HepG2 (cell line): ENCODE measurements around the gene STK25. TPM values are rescaled to one million over a fixed set of nuclear protein-coding genes. Genes with fewer than 3 reads are reported as not detected.

Experiments used
- ATAC-seq: fragments of 200-7000 bp; cut with Tn5 transposase; 3 replicates; pipeline ENCODE4 v1.9.1; 2020; ENCODE audit warnings: mild to moderate bottlenecking, moderate library complexity
- Bru-seq: library from RNA; stranded (reverse); fragments of 400-500 nt; gene quantifications from one replicate; lab custom pipeline; 2021; lab: Mats Ljungman, UMichigan
- BruChase-seq, 2 experiments: library from RNA; stranded (reverse); fragments of 400-500 nt; gene quantifications; one replicate each; lab custom pipeline; 2021; lab: Mats Ljungman, UMichigan
- BruUV-seq: library from RNA; stranded (reverse); fragments of 400-500 nt; replicated peaks from 2 replicates; lab custom pipeline; 2021; lab: Mats Ljungman, UMichigan
- CTCF ChIA-PET: fragments of 300-600 bp; formaldehyde crosslinking; extraction: SDS; loops from one replicate; lab custom pipeline; 2021; ENCODE audit warnings: low total read pairs, inconsistent platforms, low intra/inter-chr PET ratio; lab: Yijun Ruan, JAX
- POLR2A ChIA-PET: fragments of 350-600 bp; sonication (Branson Sonifier 250); formaldehyde crosslinking; loops from one replicate; lab custom pipeline; 2020; ENCODE audit warnings: antibody characterized with exemption, inconsistent platforms; lab: Yijun Ruan, JAX
- DNase-seq: peaks from one replicate; pipeline ENCODE4 v3.0.0-alpha.2; 2015; ENCODE audit warnings: low spot score
- FAIRE-seq: peaks from 3 replicates; lab custom pipeline; 2011; peaks lifted over from hg19 to GRCh38; lab: Jason Lieb, UNC
- H2AFZ ChIP-seq: one replicate; pipeline ENCODE4 v1.6.1; 2011; ENCODE audit warnings: low read length, inconsistent platforms
- H3K27ac ChIP-seq: fragments of 300-600 bp; 3 replicates; pipeline ENCODE4 v1.8.0; 2011; ENCODE audit warnings: mixed run types, mild to moderate bottlenecking, mixed read lengths, low read length, inconsistent platforms; ENCODE audit not compliant: insufficient read depth; ENCODE audit errors: extremely low read length
- H3K27me3 ChIP-seq, 2 experiments: fragments of 200-600 bp in 1 of 2; 2 replicates in 1 of 2; 3 replicates in 1 of 2; pipeline versions ENCODE4 v1.6.0 to v1.8.0; 2011; ENCODE audit warnings: low read length in 2 of 2, mild to moderate bottlenecking in 2 of 2, moderate library complexity in 2 of 2, inconsistent platforms in 1 of 2; ENCODE audit not compliant: insufficient read depth in 2 of 2, control insufficient read depth in 1 of 2
- H3K36me3 ChIP-seq, 2 experiments: fragments of 200-600 bp in 1 of 2; replicated peaks in 1 of 2; 2 replicates in 1 of 2; 3 replicates in 1 of 2; pipeline versions ENCODE4 v1.5.1 to v1.8.0; 2011; ENCODE audit warnings: low read length in 2 of 2, inconsistent platforms in 1 of 2; ENCODE audit not compliant: insufficient read depth in 2 of 2, control insufficient read depth in 1 of 2
- H3K4me1 ChIP-seq: 2 replicates; pipeline ENCODE4 v1.5.1; 2012; ENCODE audit warnings: low read length, inconsistent platforms; ENCODE audit not compliant: insufficient read depth
- H3K4me2 ChIP-seq: 2 replicates; pipeline ENCODE4 v1.6.0; 2011; ENCODE audit warnings: low read depth, low read length, inconsistent platforms
- H3K4me3 ChIP-seq, 3 experiments: fragments of 200-600 bp in 1 of 3; sonication (generic), shearing (Covaris generic) in 1 of 3; replicated peaks in 1 of 3; 2 replicates each; pipeline ENCODE4 v1.5.1; 2011 to 2016; ENCODE audit warnings: low read length in 3 of 3, inconsistent platforms in 2 of 3, low read depth in 2 of 3, mild to moderate bottlenecking in 2 of 3, control low read depth in 1 of 3, mixed read lengths in 1 of 3; ENCODE audit not compliant: insufficient read depth in 1 of 3
- H3K79me2 ChIP-seq: one replicate; pipeline ENCODE4 v1.6.1; 2011; ENCODE audit warnings: low read length, inconsistent platforms; ENCODE audit not compliant: insufficient read depth
- H3K9ac ChIP-seq: 2 replicates; pipeline ENCODE4 v1.6.0; 2011; ENCODE audit warnings: mild to moderate bottlenecking, low read depth, low read length, inconsistent platforms; ENCODE audit not compliant: insufficient read depth
- H3K9me3 ChIP-seq: 2 replicates; pipeline ENCODE4 v1.5.1; 2012; ENCODE audit warnings: mild to moderate bottlenecking, low read length
- H4K20me1 ChIP-seq: 2 replicates; pipeline ENCODE4 v1.6.0; 2011; ENCODE audit warnings: inconsistent platforms, mild to moderate bottlenecking, low read length, moderate library complexity; ENCODE audit not compliant: insufficient read depth
- ADNP ChIP-seq: sonication (generic); formaldehyde crosslinking; IDR thresholded peaks from 2 replicates; pipeline ENCODE4 v1.4.0; 2020; ENCODE audit warnings: missing genetic modification reagents
- FOXK2 ChIP-seq: fragments of 450-650 bp; IDR thresholded peaks from 2 replicates; pipeline ENCODE4 v1.6.1; 2016
- SIX4 ChIP-seq: sonication (generic); formaldehyde crosslinking; IDR thresholded peaks from 2 replicates; pipeline ENCODE4 v1.4.0; 2020; ENCODE audit warnings: missing genetic modification reagents
- TBX3 ChIP-seq: fragments of 450-650 bp; IDR thresholded peaks from 2 replicates; pipeline ENCODE4 v1.6.1; 2017; ENCODE audit warnings: antibody characterized with exemption, mild to moderate bottlenecking, inconsistent platforms, borderline replicate concordance
- ZBTB38 ChIP-seq: sonication (generic); formaldehyde crosslinking; IDR thresholded peaks from 2 replicates; pipeline ENCODE4 v1.5.1; 2020; ENCODE audit warnings: mild to moderate bottlenecking, missing genetic modification reagents
- ZNF3 ChIP-seq: IDR thresholded peaks from 2 replicates; pipeline ENCODE4 v1.7.0; 2017; ENCODE audit warnings: inconsistent platforms
- WGBS: methylation state at CpG from one replicate; pipeline ENCODE4 v1.1.6; 2017; ENCODE audit warnings: low lambda C conversion rate; 5-methylcytosine and 5-hydroxymethylcytosine counted together
- in situ Hi-C: cut with HindIII; loops from 2 replicates; pipeline ENCODE4 v1.10.0; 2017; ENCODE audit warnings: low pct_unique_long_range_greater_than_20kb; ENCODE audit not compliant: extremely low pct_ligation_motif_present
- intact Hi-C: fragments of 100-400 bp; cut with micrococcal nuclease; formaldehyde crosslinking; loops from one replicate; pipeline ENCODE4 v1.10.0; 2022; ENCODE audit not compliant: unreplicated experiment
- long read RNA-seq, 2 experiments: library from RNA in 1 of 2; library from polyadenylated mRNA in 1 of 2; stranded (forward) in 1 of 2; unstranded in 1 of 2; transcript quantifications; one replicate each; pipeline ENCODE4 v2.0.0, GENCODE V29; 2019 to 2022
- polyA minus RNA-seq, 3 experiments: library from RNA; depleted of rRNA, polyadenylated mRNA; stranded (reverse); fragments of >200 nt; gene quantifications; 2 replicates each; pipeline ENCODE4 v1.2.3, GENCODE V29; 2011; ENCODE audit warnings: low replicate concordance in 1 of 3
- polyA plus RNA-seq, 8 experiments: library from polyadenylated mRNA; depleted of rRNA in 3 of 8; stranded (reverse) in 7 of 8; unstranded in 1 of 8; fragments of >200 nt; fragmentation: Illumina TruSeq in 4 of 8; extraction: Trizol in 4 of 8; gene quantifications; 2 replicates each; pipeline versions ENCODE4 v1.2.1 to v1.2.3, GENCODE V29; 2011 to 2016; ENCODE audit warnings: low read depth in 4 of 8, missing spikeins in 1 of 8, mixed read lengths in 1 of 8; ENCODE audit not compliant: insufficient read depth in 1 of 8
- total RNA-seq, 5 experiments: library from RNA; depleted of rRNA; stranded (reverse); fragments of >200 nt; fragmentation: Illumina TruSeq; extraction: Trizol; gene quantifications; 2 replicates each; pipeline ENCODE4 v1.2.3, GENCODE V29; 2016; ENCODE audit warnings: low read depth in 1 of 5
- TF ChIP-seq, protein P1 (sequence below): sonication (generic); formaldehyde crosslinking; IDR thresholded peaks from 2 replicates; pipeline ENCODE4 v1.8.0; 2022; ENCODE audit warnings: mild to moderate bottlenecking, missing genetic modification reagents, moderate library complexity
- TF ChIP-seq, protein P2 (sequence below): sonication (generic); formaldehyde crosslinking; IDR thresholded peaks from 2 replicates; pipeline ENCODE4 v1.5.0; 2020; ENCODE audit warnings: missing genetic modification reagents, mild to moderate bottlenecking, borderline replicate concordance
- TF ChIP-seq, protein P3 (sequence below): sonication (generic); formaldehyde crosslinking; IDR thresholded peaks from 2 replicates; pipeline ENCODE4 v1.5.0; 2020; ENCODE audit warnings: mild to moderate bottlenecking, missing genetic modification reagents, borderline replicate concordance
- TF ChIP-seq, protein P4 (sequence below): sonication (generic); formaldehyde crosslinking; IDR thresholded peaks from 2 replicates; pipeline ENCODE4 v1.4.0; 2020; ENCODE audit warnings: missing genetic modification reagents

STK25 gene
- 123 and 177 TPM in 2 replicates for total RNA-seq (2016; rRNA removed; fragmentation: Illumina TruSeq; extraction: Trizol)
- total RNA-seq (2016; cell fraction: cytosol; rRNA removed; fragmentation: Illumina TruSeq; extraction: Trizol; ENCODE audit: low read depth), result 143 and 149 TPM in 2 replicates
- total RNA-seq (2016; cell fraction: insoluble cytoplasmic fraction; rRNA removed; fragmentation: Illumina TruSeq; extraction: Trizol), result 108 and 184 TPM in 2 replicates
- 217 TPM in 2 replicates for total RNA-seq (2016; cell fraction: membrane; rRNA removed; fragmentation: Illumina TruSeq; extraction: Trizol)
- 128 and 139 TPM in 2 replicates for total RNA-seq (2016; cell fraction: nucleus; rRNA removed; fragmentation: Illumina TruSeq; extraction: Trizol)
- polyA plus RNA-seq (2011; rRNA removed), result 481 and 626 TPM in 2 replicates
- 323 and 410 TPM in 2 replicates for polyA plus RNA-seq (2011; cell fraction: cytosol; rRNA removed)
- 1,381 and 1,393 TPM in 2 replicates for polyA plus RNA-seq (2011; cell fraction: nucleus; rRNA removed)
- 200 and 245 TPM in 2 replicates for polyA plus RNA-seq (2012)
- 126 and 132 TPM in 2 replicates for polyA plus RNA-seq (2016; cell fraction: cytosol; fragmentation: Illumina TruSeq; extraction: Trizol; ENCODE audit: low read depth)
- polyA plus RNA-seq (2016; cell fraction: insoluble cytoplasmic fraction; fragmentation: Illumina TruSeq; extraction: Trizol; ENCODE audit: low read depth), result 133 and 166 TPM in 2 replicates
- 186 and 199 TPM in 2 replicates for polyA plus RNA-seq (2016; cell fraction: membrane; fragmentation: Illumina TruSeq; extraction: Trizol; ENCODE audit: low read depth)
- 341 and 351 TPM in 2 replicates for polyA plus RNA-seq (2016; cell fraction: nucleus; fragmentation: Illumina TruSeq; extraction: Trizol; ENCODE audit: insufficient read depth, low read depth)
- 198 and 615 TPM in 2 replicates for polyA minus RNA-seq (2011; rRNA and poly(A)+ RNA removed; ENCODE audit: low replicate concordance)
- 125 and 128 TPM in 2 replicates for polyA minus RNA-seq (2011; cell fraction: cytosol; rRNA and poly(A)+ RNA removed)
- polyA minus RNA-seq (2011; cell fraction: nucleus; rRNA and poly(A)+ RNA removed), result 166 and 229 TPM in 2 replicates
- Bru-seq, nascent RNA, result percentile 80 among the genes with signal in this experiment
- BruChase-seq, experiment 1, labeled RNA remaining after a 6-hour chase, result percentile 79 among the genes with signal in this experiment
- percentile 83 among the genes with signal in this experiment for BruChase-seq, experiment 2, labeled RNA remaining after a 2-hour chase
- long read RNA-seq, experiment 1, full-length matches to known transcripts, result 190 of 240 reads
- long read RNA-seq, experiment 1, partial matches to known transcripts, result 13 of 240 reads
- long read RNA-seq, experiment 1, other reads (novel, unspliced or antisense), result 37 of 240 reads
- long read RNA-seq, experiment 2, full-length matches to known transcripts, result 237 of 341 reads
- long read RNA-seq, experiment 2, partial matches to known transcripts, result 38 of 341 reads
- long read RNA-seq, experiment 2, other reads (novel, unspliced or antisense), result 66 of 341 reads

DNA sequence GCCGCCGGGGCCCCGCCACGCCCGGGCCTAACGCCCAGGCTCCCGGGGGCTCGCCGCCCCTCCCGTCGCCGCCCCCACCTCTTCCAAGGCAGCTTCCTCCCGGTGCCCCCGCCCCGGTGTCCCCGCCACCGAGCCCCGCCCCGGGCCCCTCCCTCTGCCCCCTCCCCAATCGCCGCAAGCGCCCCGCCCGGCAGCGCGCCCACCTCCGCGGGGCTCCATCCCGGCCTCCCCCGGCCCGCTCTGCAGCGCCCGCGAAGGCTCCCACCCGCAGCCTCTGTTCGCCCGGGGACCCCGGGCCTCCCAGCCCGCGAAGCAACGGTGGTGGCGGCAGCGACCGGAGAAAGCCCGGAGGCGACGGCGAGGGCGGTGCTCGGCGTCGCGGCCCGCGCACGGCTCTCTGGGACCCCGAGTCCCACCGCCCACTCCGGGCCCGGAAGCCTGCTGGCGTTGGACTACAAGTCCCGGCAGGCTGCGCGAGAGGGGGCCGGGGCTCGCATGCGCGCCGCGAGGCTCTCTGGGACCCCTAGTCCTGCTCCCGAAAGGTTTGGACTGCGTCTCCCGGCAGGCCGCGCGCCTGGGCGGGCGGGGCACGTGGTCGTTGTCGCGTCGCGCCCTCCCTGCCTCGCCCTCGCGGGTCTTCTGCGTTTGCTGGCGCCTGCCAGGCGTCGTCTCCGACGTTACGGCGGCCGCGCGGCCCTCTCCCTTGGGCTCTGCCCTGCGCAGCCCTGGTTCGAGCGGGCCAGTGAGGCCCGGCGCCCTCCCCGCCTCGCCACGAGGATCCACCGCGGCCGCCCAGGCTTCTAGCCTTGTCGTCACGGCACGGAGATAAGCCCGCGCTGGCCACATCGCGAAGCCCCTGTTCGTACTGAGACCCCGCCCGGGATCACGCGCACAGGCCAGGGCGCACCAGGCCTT lies at the start of gene STK25:
Gene STK25 (minus strand): TSS at position 345 of the 915 bp plus-strand sequence. CDS start 549 bp downstream, outside the sequence.
- no peak within 1 kb of the TSS for H2AFZ ChIP-seq
- peak; percentile 91 for ATAC-seq
- in situ Hi-C loops, result no loop called here
- no peaks in the 10 kb centered on the region for H3K27me3 ChIP-seq
- ChIA-PET CTCF (interaction anchor here (1.5 kb wide), 1 partner anchor 89 kb away, joined by 3 read pairs; no protein-coding TSS in a partner anchor), POLR2A (interaction anchor here (0.7 to 2.0 kb wide), 10 partner anchors 16 to 180 kb away, joined by 3 to 11 read pairs (median 4); partner anchors contain the start of gene BOK)
- peaks cover 35% of the 10 kb centered on the region; the same call in 1 of the 2 replicates for H4K20me1 ChIP-seq
- H3K4me1 ChIP-seq, result peaks cover 62% of the 10 kb centered on the region
- peak; percentile 44 for FAIRE-seq
- 42% methylated on average over 53 of the region's 122 CpGs for WGBS
- no TSS peak for BruUV-seq
- H3K9ac ChIP-seq, result peak within 1 kb of the TSS; percentile 83
- peaks cover 44% of the 10 kb centered on the region for H3K79me2 ChIP-seq
- H3K36me3 ChIP-seq, result peaks cover 5% of the 10 kb centered on the region in 2 experiments; a peak in 4 of 5 replicates
- peak within 1 kb of the TSS; percentile 91 for H3K4me2 ChIP-seq
- peak within 1 kb of the TSS; percentile 70 for H3K27ac ChIP-seq
- peak; percentile 97 for DNase-seq
- no peaks in the 10 kb centered on the region for H3K9me3 ChIP-seq
- peak within 1 kb of the TSS; percentile 85 to 98 (median 89) for H3K4me3 ChIP-seq
- intact Hi-C loops, result loop anchor here (1.0 to 10.0 kb wide), 3 partner anchors 39 to 154 kb away; partner anchors contain the start of gene FARP2
- TF ChIP-seq FOXK2, result no peak
- TF ChIP-seq SIX4 (CRISPR knock-in tag), result peak; percentile 88; the same call in 1 of the 2 replicates
- TF ChIP-seq, protein P1, sequence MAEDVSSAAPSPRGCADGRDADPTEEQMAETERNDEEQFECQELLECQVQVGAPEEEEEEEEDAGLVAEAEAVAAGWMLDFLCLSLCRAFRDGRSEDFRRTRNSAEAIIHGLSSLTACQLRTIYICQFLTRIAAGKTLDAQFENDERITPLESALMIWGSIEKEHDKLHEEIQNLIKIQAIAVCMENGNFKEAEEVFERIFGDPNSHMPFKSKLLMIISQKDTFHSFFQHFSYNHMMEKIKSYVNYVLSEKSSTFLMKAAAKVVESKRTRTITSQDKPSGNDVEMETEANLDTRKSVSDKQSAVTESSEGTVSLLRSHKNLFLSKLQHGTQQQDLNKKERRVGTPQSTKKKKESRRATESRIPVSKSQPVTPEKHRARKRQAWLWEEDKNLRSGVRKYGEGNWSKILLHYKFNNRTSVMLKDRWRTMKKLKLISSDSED, result peak; percentile 99
- TF ChIP-seq ADNP (CRISPR knock-in tag), result no peak
- no peak for TF ChIP-seq ZNF3 (CRISPR knock-in tag)
- TF ChIP-seq, protein P2, sequence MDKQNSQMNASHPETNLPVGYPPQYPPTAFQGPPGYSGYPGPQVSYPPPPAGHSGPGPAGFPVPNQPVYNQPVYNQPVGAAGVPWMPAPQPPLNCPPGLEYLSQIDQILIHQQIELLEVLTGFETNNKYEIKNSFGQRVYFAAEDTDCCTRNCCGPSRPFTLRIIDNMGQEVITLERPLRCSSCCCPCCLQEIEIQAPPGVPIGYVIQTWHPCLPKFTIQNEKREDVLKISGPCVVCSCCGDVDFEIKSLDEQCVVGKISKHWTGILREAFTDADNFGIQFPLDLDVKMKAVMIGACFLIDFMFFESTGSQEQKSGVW (CRISPR knock-in tag), result peak; percentile 95
- TF ChIP-seq, protein P3, sequence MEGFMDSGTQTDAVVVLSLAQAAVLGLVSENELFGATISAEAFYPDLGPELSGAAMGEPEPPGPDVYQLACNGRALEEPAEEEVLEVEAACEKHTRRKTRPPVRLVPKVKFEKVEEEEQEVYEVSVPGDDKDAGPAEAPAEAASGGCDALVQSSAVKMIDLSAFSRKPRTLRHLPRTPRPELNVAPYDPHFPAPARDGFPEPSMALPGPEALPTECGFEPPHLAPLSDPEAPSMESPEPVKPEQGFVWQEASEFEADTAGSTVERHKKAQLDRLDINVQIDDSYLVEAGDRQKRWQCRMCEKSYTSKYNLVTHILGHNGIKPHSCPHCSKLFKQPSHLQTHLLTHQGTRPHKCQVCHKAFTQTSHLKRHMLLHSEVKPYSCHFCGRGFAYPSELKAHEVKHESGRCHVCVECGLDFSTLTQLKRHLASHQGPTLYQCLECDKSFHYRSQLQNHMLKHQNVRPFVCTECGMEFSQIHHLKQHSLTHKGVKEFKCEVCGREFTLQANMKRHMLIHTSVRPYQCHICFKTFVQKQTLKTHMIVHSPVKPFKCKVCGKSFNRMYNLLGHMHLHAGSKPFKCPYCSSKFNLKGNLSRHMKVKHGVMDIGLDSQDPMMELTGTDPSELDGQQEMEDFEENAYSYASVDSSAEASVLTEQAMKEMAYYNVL (CRISPR knock-in tag), result peak; percentile 96
- peak; percentile 17; the same call in 1 of the 2 replicates for TF ChIP-seq TBX3
- TF ChIP-seq, protein P4, sequence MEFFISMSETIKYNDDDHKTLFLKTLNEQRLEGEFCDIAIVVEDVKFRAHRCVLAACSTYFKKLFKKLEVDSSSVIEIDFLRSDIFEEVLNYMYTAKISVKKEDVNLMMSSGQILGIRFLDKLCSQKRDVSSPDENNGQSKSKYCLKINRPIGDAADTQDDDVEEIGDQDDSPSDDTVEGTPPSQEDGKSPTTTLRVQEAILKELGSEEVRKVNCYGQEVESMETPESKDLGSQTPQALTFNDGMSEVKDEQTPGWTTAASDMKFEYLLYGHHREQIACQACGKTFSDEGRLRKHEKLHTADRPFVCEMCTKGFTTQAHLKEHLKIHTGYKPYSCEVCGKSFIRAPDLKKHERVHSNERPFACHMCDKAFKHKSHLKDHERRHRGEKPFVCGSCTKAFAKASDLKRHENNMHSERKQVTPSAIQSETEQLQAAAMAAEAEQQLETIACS (CRISPR knock-in tag), result peak; percentile 74
- TF ChIP-seq ZBTB38 (CRISPR knock-in tag), result peak; percentile 100
